Neural cell (in vitro differentiated cells): ENCODE results near the gene WNT3A. TPM values are rescaled to one million over a fixed set of nuclear protein-coding genes. Genes with fewer than 3 reads are reported as not detected.
"Not testable (repeated sequence)": the region's sequence is repeated elsewhere in the genome, so short reads cannot be mapped to it uniquely, and the experiment has no call there.

ENCODE experiments used
- H2AFZ ChIP-seq: fragments of 200-600, 300-800 bp; sonication (generic), shearing (Covaris generic); 2 replicates; pipeline ENCODE4 v1.6.0; 2014; ENCODE audit warnings: low read depth, mild to moderate bottlenecking, antibody characterized with exemption, low read length, moderate library complexity
- H3F3A ChIP-seq: fragments of 200-600 bp; shearing (Covaris generic); 2 replicates; pipeline ENCODE4 v1.6.1; 2016; ENCODE audit warnings: mild to moderate bottlenecking, moderate library complexity, mixed read lengths, antibody characterized with exemption, low read length; ENCODE audit not compliant: insufficient read depth, poor library complexity, severe bottlenecking
- H3K27ac ChIP-seq: fragments of 200-600, 300-800 bp; sonication (generic), shearing (Covaris generic); 2 replicates; pipeline ENCODE4 v1.5.1; 2014; ENCODE audit warnings: mild to moderate bottlenecking, low read length, moderate library complexity
- H3K27me3 ChIP-seq: fragments of 300-800, 200-600 bp; sonication (generic), shearing (Covaris generic); 2 replicates; pipeline ENCODE4 v1.6.0; 2014; ENCODE audit warnings: mild to moderate bottlenecking, low read depth, low read length, moderate library complexity; ENCODE audit not compliant: insufficient read depth
- H3K36me3 ChIP-seq: fragments of 300-800, 200-600 bp; sonication (generic), shearing (Covaris generic); 2 replicates; pipeline ENCODE4 v1.5.1; 2014; ENCODE audit warnings: mild to moderate bottlenecking, antibody characterized with exemption, low read length, moderate library complexity; ENCODE audit not compliant: insufficient read depth
- H3K4me2 ChIP-seq: fragments of 300-800, 200-600 bp; sonication (generic), shearing (Covaris generic); 2 replicates; pipeline ENCODE4 v1.6.0; 2014; ENCODE audit warnings: mild to moderate bottlenecking, low read length
- H3K4me3 ChIP-seq: fragments of 300-800, 200-600 bp; sonication (generic), shearing (Covaris generic); 2 replicates; pipeline ENCODE4 v1.5.1; 2014; ENCODE audit warnings: mild to moderate bottlenecking, low read length, moderate library complexity
- H3K79me2 ChIP-seq: fragments of 200-600 bp; shearing (Covaris generic); replicated peaks from 2 replicates; pipeline ENCODE4 v1.6.0; 2014; ENCODE audit warnings: mild to moderate bottlenecking, low read length, moderate library complexity; ENCODE audit not compliant: insufficient read depth
- H3K9ac ChIP-seq: fragments of 300-800, 200-600 bp; sonication (generic), shearing (Covaris generic); 2 replicates; pipeline ENCODE4 v1.6.1; 2016; ENCODE audit warnings: mild to moderate bottlenecking, low read length, mixed read lengths
- H3K9me2 ChIP-seq: fragments of 200-600 bp; shearing (Covaris generic); 2 replicates; pipeline ENCODE4 v1.6.1; 2016; ENCODE audit warnings: mild to moderate bottlenecking, low read length, mixed read lengths; ENCODE audit not compliant: insufficient read depth
- H3K9me3 ChIP-seq: fragments of 200-600, 300-800 bp; sonication (generic), shearing (Covaris generic); 2 replicates; pipeline ENCODE4 v1.6.1; 2016; ENCODE audit warnings: mild to moderate bottlenecking, mixed run types, low read length, moderate library complexity, mixed read lengths
- H4K20me1 ChIP-seq: fragments of 200-600 bp; shearing (Covaris generic); 2 replicates; pipeline ENCODE4 v1.6.1; 2016; ENCODE audit warnings: mild to moderate bottlenecking, mixed run types; ENCODE audit not compliant: insufficient read depth
- EP300 ChIP-seq: fragments of 450-650 bp; conservative IDR thresholded peaks from 2 replicates; pipeline ENCODE4 v1.6.1; 2014; ENCODE audit warnings: antibody characterized with exemption, mild to moderate bottlenecking, moderate library complexity; ENCODE audit not compliant: poor library complexity, severe bottlenecking
- EZH2 ChIP-seq: fragments of 200-600, 300-800 bp; shearing (Covaris generic), sonication (generic); IDR thresholded peaks from 2 replicates; pipeline ENCODE4 v1.6.1; 2014; ENCODE audit warnings: antibody characterized with exemption, low read length, borderline replicate concordance, mild to moderate bottlenecking; ENCODE audit not compliant: insufficient read depth, poor library complexity, severe bottlenecking
- MXI1 ChIP-seq: fragments of 450-650 bp; conservative IDR thresholded peaks from 2 replicates; pipeline ENCODE4 v1.6.1; 2014; ENCODE audit warnings: antibody characterized with exemption, mild to moderate bottlenecking; ENCODE audit not compliant: poor library complexity, severe bottlenecking
- POLR2AphosphoS5 ChIP-seq: IDR thresholded peaks from 2 replicates; pipeline ENCODE4 v1.6.1; 2012
- RAD21 ChIP-seq: fragments of 450-650 bp; conservative IDR thresholded peaks from 2 replicates; pipeline ENCODE4 v1.6.1; 2014; ENCODE audit warnings: antibody characterized with exemption, mild to moderate bottlenecking, moderate library complexity
- SMC3 ChIP-seq: fragments of 450-650 bp; conservative IDR thresholded peaks from 2 replicates; pipeline ENCODE4 v1.6.1; 2014; ENCODE audit warnings: antibody characterized with exemption, mild to moderate bottlenecking, moderate library complexity; ENCODE audit not compliant: poor library complexity
- TAF1 ChIP-seq: IDR thresholded peaks from 2 replicates; pipeline ENCODE4 v1.6.1; 2012; ENCODE audit warnings: low read depth
- polyA plus RNA-seq: library from polyadenylated mRNA; depleted of rRNA; stranded (reverse); fragments of >200 nt; gene quantifications from 2 replicates; pipeline ENCODE4 v1.2.3, GENCODE V29; 2014
- TF ChIP-seq, protein P1 (sequence below): fragments of 450-650 bp; IDR thresholded peaks from 2 replicates; pipeline ENCODE4 v1.5.1; 2014; ENCODE audit warnings: antibody characterized with exemption, mild to moderate bottlenecking, moderate library complexity; ENCODE audit not compliant: poor library complexity, severe bottlenecking
- TF ChIP-seq, protein P2 (sequence below): IDR thresholded peaks from 2 replicates; pipeline ENCODE4 v1.6.1; 2012; ENCODE audit warnings: borderline replicate concordance

The WNT3A gene
- polyA plus RNA-seq, 1 donor from 2014 or later, result 0.14 TPM

DNA sequence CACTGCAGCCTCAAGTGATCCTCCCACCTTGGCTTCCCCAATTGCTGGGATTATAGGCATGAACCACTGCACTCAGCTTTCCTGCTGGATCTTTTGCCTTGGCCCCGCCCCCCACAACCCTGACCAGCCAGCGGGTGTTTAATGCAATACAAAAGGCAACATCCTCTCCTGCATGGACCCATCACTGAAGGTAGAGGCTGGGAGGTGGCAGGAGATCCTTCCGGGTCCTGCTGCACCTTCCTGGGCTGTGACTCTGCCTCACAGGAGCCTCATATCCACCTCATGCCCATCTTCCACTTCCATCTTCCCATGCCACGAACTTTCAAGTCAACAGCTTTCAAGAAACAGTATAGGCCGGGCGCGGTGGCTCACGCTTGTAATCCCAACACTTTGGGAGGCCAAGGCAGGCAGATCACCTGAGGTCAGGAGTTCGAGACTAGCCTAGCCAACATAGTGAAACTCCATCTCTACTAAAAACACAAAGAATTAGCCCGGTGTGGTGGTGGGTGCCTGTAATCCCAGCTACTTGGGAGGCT is 47.4 kb upstream of the WNT3A start:
- TF ChIP-seq, protein P1, sequence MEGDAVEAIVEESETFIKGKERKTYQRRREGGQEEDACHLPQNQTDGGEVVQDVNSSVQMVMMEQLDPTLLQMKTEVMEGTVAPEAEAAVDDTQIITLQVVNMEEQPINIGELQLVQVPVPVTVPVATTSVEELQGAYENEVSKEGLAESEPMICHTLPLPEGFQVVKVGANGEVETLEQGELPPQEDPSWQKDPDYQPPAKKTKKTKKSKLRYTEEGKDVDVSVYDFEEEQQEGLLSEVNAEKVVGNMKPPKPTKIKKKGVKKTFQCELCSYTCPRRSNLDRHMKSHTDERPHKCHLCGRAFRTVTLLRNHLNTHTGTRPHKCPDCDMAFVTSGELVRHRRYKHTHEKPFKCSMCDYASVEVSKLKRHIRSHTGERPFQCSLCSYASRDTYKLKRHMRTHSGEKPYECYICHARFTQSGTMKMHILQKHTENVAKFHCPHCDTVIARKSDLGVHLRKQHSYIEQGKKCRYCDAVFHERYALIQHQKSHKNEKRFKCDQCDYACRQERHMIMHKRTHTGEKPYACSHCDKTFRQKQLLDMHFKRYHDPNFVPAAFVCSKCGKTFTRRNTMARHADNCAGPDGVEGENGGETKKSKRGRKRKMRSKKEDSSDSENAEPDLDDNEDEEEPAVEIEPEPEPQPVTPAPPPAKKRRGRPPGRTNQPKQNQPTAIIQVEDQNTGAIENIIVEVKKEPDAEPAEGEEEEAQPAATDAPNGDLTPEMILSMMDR, result no peak
- no peak for TF ChIP-seq EZH2
- TF ChIP-seq, protein P2, sequence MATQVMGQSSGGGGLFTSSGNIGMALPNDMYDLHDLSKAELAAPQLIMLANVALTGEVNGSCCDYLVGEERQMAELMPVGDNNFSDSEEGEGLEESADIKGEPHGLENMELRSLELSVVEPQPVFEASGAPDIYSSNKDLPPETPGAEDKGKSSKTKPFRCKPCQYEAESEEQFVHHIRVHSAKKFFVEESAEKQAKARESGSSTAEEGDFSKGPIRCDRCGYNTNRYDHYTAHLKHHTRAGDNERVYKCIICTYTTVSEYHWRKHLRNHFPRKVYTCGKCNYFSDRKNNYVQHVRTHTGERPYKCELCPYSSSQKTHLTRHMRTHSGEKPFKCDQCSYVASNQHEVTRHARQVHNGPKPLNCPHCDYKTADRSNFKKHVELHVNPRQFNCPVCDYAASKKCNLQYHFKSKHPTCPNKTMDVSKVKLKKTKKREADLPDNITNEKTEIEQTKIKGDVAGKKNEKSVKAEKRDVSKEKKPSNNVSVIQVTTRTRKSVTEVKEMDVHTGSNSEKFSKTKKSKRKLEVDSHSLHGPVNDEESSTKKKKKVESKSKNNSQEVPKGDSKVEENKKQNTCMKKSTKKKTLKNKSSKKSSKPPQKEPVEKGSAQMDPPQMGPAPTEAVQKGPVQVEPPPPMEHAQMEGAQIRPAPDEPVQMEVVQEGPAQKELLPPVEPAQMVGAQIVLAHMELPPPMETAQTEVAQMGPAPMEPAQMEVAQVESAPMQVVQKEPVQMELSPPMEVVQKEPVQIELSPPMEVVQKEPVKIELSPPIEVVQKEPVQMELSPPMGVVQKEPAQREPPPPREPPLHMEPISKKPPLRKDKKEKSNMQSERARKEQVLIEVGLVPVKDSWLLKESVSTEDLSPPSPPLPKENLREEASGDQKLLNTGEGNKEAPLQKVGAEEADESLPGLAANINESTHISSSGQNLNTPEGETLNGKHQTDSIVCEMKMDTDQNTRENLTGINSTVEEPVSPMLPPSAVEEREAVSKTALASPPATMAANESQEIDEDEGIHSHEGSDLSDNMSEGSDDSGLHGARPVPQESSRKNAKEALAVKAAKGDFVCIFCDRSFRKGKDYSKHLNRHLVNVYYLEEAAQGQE, result no peak
- no peak for TF ChIP-seq POLR2AphosphoS5
- TF ChIP-seq SMC3, result no peak
- no peak for TF ChIP-seq RAD21
- TF ChIP-seq MXI1, result no peak
- no peak for TF ChIP-seq TAF1
- no peak for TF ChIP-seq EP300
- Histone ChIP-seq H3K27me3 (no peaks in the 10 kb centered on the region), H3K27ac (no peak overlapping the region), H3K36me3 (no peaks in the 10 kb centered on the region), H3K9me3 (peaks cover 4% of the 10 kb centered on the region), H3F3A (no peaks in the 10 kb centered on the region), H3K9ac (no peak overlapping the region), H3K9me2 (no peaks in the 10 kb centered on the region), H3K4me2 (no peak overlapping the region), H3K79me2 (no peaks in the 10 kb centered on the region), H2AFZ (no peak overlapping the region), H4K20me1 (no peaks in the 10 kb centered on the region), H3K4me3 (no peak overlapping the region)

- no peaks in the 10 kb centered on the region for H3K79me2 ChIP-seq
- no peak overlapping the region for H3K4me2 ChIP-seq
- no peak overlapping the region for H3K9ac ChIP-seq
- no peaks in the 10 kb centered on the region for H3K36me3 ChIP-seq
- no peaks in the 10 kb centered on the region for H4K20me1 ChIP-seq
- TF ChIP-seq MXI1 (no peak), EZH2 (no peak), SMC3 (no peak), TAF1 (no peak), RAD21 (no peak)
- TF ChIP-seq, protein P1, result no peak
- H3K4me3 ChIP-seq, result no peak overlapping the region
- no peak overlapping the region for H2AFZ ChIP-seq
- no peaks in the 10 kb centered on the region for H3K9me3 ChIP-seq
- H3K9me2 ChIP-seq, result no peaks in the 10 kb centered on the region
- H3F3A ChIP-seq, result no peaks in the 10 kb centered on the region
- no peak overlapping the region for H3K27ac ChIP-seq
- no peaks in the 10 kb centered on the region for H3K27me3 ChIP-seq
Measured at GRCh38 chr1:227961651-227962466, 44.9 kb upstream of the WNT3A start.

DNA sequence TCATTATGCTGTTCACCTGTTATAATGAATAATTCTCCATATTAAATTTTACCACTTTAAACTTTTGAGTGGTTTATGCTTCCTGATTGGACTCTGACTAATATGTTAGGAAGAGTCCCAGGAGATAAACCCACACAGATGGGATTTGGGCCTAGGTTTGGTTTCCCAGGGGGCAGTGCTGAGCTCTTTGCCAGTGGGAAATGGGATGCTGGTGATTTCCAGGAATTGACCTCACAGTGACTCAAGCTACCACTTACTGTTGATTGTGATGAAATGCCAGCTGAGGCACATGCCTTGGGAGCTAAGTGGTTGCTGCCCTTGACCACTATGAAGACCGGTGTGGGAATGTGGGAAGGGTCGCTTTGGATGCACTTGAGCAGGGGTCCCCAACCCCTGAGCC is 40.1 kb upstream of the WNT3A start:
- not testable (repeated sequence) for H3K4me3 ChIP-seq, H3K9ac ChIP-seq, H2AFZ ChIP-seq, H3K79me2 ChIP-seq, H3K9me3 ChIP-seq, H3K9me2 ChIP-seq, H3K27me3 ChIP-seq, H3F3A ChIP-seq, H4K20me1 ChIP-seq, H3K4me2 ChIP-seq, H3K27ac ChIP-seq, H3K36me3 ChIP-seq

DNA sequence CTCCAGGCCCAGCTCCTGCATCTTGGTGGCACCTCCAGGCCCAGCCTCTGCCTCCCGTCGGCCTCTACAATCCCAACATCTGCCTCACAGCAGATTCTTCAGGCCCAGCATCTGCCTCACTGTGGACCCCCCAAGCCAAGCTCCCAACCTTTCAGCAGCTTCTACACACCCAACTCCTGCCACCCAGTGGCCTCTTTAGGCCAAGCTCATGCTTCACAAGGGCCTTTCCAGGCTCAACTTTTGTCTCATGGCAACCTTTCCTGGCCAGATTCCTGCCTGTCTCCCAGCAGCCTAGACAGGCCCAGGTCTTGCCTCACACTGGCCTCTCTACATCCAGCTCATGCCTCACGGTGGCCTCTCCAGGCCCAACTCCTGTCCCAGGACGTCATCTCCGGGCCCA is 39.0 kb upstream of the WNT3A start:
- not testable (repeated sequence) for H2AFZ ChIP-seq, H3K27ac ChIP-seq, H3K79me2 ChIP-seq, H3K4me2 ChIP-seq, H3K9me3 ChIP-seq, H4K20me1 ChIP-seq, H3F3A ChIP-seq, H3K9me2 ChIP-seq, H3K27me3 ChIP-seq, H3K4me3 ChIP-seq, H3K9ac ChIP-seq, H3K36me3 ChIP-seq
